D721Med (cell line): ENCODE measurements around the gene SZT2.

Experiments
- DNase-seq: peaks from one replicate; pipeline ENCODE4 v3.0.0; 2011; ENCODE audit warnings: low spot score; ENCODE audit not compliant: insufficient read length
- FAIRE-seq: peaks from 2 replicates; lab custom pipeline; 2011; peaks lifted over from hg19 to GRCh38; lab: Jason Lieb, UNC
- TF ChIP-seq, protein P1 (sequence below): IDR thresholded peaks from 2 replicates; pipeline ENCODE4 v1.5.1; 2012; ENCODE audit warnings: mild to moderate bottlenecking, control low read depth; ENCODE audit not compliant: insufficient read depth; ENCODE audit errors: missing control alignments

The SZT2 gene

DNA sequence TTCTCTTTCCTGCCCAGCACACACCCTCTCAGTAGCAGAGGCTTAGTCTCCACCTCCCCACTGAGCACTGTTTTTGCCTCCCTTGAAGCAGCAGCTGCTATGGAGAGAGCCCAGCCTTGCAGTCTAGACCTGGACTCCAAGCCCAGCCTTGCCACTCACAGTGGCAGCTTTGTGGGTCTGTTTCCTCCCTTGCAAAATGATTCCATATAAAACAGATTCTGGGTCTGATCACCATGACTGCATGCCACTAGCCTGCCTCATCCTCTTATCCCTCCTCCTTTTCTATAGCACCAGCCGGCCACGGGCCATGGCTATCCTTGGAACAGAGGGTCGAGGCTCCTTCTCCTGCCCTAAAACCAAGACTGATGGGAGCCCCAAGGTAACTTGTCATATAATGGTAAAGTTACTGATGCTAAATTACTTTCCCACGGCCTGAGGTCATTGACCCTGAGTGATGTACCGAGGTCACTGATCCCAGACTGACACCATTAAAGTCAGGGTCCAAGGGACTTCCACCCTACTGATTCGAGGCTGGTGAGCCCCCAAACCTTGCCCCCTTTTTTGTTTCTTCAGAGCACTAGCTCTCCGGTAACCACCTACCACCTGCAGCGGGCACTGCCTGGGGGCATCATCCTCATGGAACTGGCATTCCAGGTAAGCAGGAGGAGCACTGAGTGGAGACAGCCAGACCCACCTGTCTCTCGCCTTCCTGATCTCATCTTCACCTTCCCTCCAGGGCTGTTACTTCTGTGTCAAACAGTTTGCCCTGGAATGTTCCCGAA lies 56.1 kb downstream of the SZT2 start:
- TF ChIP-seq, protein P1, sequence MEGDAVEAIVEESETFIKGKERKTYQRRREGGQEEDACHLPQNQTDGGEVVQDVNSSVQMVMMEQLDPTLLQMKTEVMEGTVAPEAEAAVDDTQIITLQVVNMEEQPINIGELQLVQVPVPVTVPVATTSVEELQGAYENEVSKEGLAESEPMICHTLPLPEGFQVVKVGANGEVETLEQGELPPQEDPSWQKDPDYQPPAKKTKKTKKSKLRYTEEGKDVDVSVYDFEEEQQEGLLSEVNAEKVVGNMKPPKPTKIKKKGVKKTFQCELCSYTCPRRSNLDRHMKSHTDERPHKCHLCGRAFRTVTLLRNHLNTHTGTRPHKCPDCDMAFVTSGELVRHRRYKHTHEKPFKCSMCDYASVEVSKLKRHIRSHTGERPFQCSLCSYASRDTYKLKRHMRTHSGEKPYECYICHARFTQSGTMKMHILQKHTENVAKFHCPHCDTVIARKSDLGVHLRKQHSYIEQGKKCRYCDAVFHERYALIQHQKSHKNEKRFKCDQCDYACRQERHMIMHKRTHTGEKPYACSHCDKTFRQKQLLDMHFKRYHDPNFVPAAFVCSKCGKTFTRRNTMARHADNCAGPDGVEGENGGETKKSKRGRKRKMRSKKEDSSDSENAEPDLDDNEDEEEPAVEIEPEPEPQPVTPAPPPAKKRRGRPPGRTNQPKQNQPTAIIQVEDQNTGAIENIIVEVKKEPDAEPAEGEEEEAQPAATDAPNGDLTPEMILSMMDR, result no peak
- FAIRE-seq (no peak), DNase-seq (no peak)

DNA sequence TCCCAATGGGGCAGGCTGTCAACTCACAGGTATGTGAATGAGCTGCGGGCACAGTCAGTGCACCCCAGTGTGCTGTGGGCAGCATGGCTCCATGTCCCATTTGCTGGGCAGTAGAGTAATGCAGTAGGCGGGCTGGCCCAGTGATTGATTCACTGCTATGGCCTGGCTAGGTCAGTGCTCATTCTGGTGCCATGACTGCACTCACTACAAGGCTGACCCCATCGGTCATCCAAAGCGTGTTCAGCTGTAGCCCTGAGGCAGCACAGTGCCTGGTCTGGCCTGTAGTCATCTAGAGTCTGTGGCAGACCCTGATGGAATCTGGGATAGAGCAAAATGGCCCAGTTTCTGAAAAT lies 56.7 kb downstream of the SZT2 start:
- no peak for FAIRE-seq
- TF ChIP-seq, protein P1, result no peak
- DNase-seq, result no peak

DNA sequence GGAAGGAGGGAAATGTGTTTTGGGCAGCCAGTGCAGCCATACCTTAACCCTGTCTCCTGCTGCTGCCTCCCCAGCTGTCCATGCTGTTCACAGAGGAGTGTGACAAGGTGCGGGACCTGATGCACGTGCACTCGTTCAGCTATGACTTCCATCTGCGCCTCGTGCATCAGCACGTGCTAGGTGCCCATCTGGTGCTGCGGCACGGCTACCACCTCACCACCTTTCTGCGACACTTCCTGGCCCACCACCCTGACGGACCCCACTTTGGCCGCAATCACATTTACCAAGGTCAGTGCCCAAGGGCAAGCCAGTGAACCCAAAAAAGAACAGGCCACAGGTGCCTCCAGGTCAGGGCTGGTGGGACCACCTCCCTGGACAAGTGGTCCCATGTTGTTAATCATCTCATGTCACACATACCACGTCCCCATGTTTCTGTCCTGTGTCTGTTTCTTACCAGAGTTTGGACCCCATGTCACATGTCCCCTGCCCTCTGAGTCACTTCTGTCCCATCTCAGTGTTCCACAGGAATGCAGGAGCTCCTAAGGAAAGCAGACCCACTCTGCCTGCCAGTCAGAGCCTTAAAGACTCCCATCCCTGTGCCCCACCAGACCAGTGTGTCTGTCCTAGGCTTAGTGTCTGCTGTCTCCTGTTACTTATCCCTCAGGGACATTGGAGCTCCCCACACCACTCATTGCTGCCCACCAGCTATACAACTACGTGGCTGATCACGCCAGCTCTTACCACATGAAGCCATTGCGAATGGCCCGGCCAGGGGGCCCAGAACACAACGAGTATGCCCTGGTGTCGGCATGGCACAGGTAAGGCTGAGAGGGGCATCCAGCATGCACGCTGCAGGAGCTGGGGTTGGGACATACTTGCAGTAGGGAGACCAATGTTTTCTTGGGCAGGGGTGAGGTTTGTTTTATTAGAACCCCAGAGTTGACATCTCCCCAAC lies 57.5 kb downstream of the SZT2 start:
- FAIRE-seq (no peak), DNase-seq (no peak)
- TF ChIP-seq, protein P1, result no peak

DNA sequence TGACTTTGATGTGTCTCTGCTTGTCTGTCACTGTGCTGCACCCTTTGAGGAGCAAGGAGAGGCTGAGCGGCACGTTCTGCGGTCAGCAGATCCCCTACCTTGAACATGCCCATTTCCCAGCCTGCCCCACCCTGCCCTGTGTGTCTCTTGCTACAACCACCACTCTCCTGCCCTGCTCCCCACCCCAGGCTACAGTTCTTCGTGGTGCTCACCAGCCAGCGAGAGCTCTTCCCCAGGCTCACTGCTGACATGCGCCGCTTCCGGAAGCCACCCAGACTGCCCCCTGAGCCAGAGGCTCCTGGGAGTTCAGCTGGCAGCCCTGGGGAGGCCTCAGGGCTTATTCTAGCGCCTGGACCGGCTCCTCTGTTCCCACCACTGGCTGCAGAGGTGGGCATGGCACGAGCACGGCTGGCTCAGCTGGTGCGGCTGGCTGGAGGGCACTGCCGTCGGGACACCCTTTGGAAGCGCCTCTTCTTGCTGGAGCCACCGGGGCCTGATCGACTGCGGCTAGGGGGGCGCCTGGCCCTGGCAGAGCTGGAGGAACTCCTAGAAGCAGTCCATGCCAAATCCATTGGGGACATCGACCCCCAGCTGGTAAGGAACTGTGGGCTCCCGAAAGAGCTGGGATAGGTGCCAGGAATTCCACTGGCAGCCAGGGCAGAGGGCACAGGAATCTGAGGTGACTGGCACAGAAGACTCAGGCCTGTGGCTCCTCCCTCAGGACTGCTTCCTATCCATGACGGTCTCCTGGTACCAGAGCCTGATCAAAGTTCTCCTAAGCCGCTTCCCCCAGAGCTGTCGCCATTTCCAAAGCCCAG lies 58.4 kb downstream of the SZT2 start:
- no peak for FAIRE-seq
- TF ChIP-seq, protein P1, result no peak
- no peak for DNase-seq

DNA sequence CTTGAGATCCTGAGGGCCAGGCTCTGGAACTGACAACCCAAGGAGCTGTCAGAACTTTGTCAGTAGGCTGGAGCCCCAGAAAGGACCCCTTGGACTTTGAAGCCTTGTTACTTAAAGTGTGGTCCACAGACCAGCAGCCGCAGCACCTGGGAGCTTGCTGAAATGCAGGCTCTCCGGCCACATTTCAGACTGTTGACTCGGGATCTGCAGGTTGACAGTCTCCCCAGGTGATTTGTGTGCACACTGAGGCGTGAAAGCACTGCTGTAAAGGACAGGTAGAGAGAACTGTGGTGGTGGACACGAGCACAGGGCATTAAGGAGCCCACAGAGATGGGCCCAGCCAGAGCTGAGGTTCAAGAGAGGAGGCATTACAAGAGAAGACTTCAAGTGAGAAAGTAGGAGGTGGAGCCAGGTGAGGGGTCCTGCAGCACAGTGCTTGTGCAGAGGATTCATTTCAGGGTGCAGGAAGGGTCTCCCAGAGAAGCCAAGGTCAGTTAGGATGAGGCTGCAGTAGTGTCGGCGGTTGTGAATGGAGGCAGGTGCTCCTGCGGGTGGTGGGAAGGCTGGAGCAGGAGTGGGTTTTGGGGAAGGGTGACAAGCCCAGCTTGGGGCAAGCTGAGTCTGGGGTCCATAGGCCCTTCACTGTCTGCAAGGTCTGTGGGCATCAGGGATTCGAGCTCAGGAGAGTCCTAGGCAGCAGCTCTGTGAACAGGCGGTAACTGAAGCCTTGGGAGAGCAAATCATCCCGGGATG lies 59.4 kb downstream of the SZT2 start:
- TF ChIP-seq, protein P1, result no peak
- DNase-seq (no peak), FAIRE-seq (no peak)

DNA sequence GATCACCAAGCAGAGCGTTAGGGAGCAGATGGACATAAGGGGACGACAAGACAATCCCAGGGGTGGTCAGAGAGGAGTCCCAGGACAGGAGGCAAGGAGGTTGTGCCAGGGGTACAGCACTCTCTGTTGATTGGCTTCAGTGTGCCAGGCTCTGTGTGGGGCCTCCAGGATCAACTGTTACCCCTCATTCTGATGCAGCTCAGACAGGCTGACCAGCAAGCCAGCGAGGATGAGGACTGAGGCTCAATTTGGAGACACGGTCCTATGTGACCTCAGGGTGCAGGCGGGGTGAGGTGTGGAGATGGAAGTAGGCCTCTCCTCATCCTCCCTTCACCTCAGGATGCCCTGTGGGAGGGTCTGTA lies 60.0 kb downstream of the SZT2 start:
- DNase-seq (no peak), FAIRE-seq (no peak)
- TF ChIP-seq, protein P1, result no peak
